HG03060 (cell line): Measurements from ENCODE around the gene NELFB.

Experiments
- ATAC-seq: cut with Tn5 transposase; IDR thresholded peaks from one replicate; pipeline ENCODE4 v1.9.1; 2021; ENCODE audit warnings: low read depth, moderate number of reproducible peaks; ENCODE audit not compliant: unreplicated experiment

Gene NELFB

DNA sequence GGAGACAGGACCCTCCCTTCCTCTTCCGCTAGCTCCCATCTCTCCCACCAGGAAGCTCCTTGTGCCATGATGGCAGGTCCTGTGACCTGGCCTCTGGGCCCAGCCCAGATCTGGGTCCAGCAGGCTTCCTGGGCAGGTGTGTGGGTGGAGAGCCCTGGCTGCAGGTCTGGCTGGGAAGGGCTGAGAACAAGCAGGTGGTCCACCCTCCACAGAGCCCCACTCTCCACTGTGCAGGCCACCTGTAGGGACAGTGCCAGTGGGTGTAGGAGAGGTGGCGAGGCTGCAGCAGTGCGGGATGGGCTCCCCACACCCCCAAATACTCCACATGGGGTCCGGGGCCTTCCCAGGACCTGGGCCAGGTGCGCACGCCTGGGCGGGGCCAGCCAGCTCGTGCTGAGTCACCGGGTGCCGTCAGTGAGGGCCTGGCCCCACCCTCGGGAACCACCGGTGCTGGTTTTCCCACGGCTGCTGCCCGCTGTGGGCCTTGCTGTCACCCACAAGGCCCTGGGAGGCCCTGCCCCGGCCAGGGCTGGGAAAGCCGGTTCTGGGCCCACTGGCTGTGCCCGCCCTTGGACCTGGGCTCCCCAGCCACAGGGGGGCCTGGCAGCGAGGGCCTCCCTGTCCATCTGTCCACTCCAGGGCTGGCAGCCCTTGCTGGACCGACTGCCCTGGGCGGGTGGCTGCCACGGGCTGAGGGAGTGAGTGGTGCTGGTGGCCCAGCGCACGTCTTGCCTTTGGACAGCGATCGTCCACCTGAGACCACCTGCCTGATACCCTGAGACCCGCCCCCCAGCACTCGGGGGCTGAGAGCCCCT, 56.3 kb downstream of the NELFB start:
- ATAC-seq, result no peak

DNA sequence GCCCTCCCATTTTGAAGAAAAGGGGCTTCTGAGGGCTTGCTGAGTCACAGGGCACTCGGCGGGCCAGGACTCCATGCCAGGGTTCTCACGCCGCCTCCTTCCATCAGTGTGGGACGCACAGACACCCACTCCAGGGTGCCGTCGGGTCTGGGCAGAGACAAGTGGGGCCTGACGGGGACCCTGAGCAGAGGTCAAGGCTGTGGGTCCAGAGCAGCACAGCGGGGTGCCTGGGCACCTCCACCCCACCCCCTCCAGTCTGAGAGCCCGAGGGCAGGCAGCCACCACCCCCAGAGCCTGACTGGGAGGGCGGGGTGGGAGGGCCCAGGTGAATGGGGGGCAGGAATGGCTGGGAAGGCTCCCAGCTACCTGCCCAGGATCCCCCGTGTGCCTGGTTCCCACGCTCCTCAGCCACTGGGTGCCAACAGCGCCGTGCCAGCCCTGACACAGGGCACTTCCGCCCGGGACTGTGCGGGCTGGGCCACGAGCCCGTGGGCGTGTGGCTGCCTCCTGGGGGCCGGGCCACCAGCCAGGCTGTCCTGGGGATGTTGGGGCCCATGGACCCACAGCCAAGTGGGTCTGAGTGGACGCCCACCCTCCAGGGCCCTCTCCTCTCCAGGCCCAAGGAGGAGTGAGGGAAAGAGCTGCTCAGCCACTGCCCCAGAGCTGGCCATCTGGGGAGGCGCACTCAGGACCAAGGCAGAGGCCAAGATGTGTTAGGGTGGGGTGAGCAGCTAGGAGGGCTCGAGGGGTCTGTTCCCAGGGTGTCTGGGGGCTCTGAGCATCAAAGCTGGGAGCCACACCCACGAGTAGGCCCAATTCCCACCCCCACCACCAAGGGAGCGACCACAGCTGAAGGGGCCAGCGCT, 57.1 kb downstream of the NELFB start:
- ATAC-seq, result no peak

DNA sequence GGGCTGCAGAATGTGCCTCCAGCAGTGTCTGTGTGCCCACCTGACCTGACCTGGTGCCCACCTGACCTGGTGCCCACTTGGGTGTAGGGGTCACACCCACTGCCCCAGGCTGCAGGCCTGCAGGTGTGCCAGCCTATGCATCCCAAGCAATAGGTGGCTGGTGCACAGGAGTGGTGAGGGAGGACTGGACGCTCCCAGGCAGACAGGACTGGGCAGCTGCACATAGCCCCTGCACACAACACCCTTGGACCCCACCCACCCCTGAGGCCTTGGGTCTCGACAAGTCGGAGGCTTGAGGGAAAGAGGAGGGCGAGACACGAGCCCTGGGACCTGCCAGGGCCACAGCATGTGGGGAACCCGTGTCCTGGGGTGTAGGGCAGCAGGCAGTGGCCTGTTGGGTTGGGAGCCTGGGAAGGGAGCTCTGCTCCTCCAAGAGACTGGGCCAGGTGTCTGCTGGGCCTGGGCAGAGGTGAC, 57.8 kb downstream of the NELFB start:
- ATAC-seq, result no peak

DNA sequence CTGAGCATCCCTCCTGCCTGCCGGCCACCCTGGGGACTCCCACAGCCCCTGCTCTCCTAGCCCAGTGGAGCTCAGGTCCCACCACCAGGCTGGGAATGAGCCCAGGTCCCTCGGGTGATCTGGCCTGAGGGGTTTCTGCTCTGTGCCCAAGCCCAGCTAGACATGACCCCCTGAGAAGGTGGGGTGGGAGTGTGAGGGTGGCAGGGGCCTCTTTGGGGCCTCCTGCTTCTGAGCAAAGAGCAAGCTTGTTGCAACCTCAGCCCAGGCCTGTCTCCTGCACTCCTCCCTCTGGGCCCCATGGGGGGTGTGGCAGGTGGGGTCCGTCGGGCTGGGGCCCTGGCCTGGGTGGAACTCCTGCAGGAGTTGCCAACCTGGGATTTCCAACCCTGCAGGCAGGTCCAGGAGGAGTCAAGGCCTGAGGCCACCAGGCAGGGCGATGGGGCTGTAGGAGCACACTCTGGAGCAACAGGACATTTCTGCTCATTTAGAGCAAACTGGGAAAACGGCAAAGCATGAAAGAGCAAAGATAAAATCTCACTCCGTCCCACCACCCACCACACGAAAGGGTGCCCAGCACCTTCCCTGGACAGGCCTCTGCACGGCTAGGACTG, 58.3 kb downstream of the NELFB start:
- ATAC-seq, result no peak

DNA sequence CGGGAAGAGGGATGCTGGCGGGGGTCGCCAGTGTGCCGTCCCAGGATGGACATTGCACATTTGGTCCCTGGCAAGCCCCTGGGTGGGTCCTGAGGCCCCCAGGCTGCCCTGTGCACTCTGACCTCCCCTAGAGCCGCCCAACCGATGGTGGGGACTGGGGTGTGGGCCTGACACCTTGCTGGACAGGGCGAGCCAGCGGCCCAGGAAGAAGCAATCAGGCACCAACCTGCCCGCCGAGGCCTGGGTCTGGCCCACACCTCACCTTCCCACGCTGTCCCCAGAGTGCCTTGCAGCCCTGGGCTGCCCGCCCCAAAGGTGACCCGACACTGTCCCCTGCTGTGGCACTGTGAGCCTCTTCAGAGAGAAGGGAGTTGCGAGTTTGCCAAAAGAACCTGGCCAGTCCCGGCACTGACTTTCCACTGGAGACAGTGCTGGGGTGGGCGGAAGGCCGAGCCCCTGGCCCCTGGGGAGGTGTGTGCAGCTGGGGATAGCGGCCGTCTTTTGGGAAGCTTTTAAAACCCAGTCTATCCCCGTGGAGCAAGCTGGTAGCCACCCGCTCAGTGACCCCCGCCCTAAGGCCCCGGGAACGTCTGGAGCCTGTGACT, 58.9 kb downstream of the NELFB start:
- ATAC-seq, result no peak

DNA sequence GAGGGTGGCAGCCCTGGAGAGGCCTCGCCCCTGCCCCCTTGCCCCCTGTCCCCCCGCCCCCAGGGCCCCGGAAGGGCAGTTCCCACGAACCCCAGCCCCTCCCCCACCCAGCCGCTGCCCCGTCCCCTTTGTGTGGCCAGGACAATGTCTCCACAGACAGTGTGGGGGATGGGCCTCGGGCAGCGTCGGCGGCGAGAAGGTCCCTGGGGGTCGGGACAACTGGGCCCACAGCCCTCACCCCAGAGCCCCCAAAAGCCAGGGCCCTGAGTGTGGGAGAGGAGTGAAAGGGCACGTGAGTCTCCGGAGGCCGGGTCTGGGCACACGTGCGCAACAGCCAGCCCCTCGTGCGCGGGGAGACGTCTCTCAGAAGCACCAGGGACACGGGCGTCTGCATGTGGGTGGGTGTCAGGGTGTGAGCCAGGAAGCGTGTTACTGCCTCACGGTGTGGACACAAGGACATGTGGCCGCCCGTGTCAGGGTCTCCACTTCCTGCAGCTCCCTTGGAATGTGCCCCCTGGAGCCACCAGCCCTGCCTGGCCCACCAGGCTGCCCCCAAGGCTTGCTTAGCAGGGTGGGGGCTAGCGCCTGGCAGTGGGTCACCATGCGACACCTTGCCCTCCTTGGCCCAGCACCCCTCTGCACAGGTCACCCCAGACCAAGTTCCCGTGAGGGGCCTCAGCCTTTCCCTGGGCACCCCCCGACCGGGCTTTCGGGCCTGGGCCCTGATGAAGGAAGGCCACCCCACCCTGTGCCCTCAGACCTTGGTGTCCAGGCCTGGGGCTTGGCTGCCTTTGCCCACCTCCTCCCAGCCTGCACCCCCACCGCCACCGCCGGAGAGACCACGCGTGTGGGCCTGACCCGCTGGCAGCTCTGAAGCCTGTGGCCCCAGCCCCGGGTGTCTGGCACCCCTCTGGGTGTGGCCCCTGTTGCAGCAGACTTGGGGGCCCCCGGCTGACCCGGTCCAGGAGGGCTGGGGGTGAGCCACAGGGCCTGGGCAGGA, 59.7 kb downstream of the NELFB start:
- ATAC-seq, result no peak

DNA sequence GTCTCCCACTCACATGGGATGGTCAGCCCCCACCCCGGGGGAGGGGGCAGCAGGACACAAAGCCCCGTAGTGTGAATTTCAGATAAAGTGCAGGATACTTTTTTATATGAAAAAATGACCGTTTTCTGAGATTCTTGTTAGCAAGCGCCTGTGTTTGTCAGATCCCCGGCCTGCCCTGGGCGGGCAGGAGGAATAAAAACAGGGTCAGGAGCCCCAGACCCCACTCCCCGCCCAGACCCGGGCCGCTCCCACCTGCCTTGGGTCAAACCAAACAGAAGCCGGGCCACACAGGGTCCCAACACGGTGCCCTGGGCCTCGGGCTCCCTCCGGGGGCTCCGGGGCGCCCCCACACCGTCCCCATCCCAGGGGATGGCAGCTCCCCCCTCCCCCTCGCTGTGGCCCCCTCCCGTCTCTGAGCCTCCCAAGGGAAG, 60.5 kb downstream of the NELFB start:
- no peak for ATAC-seq

DNA sequence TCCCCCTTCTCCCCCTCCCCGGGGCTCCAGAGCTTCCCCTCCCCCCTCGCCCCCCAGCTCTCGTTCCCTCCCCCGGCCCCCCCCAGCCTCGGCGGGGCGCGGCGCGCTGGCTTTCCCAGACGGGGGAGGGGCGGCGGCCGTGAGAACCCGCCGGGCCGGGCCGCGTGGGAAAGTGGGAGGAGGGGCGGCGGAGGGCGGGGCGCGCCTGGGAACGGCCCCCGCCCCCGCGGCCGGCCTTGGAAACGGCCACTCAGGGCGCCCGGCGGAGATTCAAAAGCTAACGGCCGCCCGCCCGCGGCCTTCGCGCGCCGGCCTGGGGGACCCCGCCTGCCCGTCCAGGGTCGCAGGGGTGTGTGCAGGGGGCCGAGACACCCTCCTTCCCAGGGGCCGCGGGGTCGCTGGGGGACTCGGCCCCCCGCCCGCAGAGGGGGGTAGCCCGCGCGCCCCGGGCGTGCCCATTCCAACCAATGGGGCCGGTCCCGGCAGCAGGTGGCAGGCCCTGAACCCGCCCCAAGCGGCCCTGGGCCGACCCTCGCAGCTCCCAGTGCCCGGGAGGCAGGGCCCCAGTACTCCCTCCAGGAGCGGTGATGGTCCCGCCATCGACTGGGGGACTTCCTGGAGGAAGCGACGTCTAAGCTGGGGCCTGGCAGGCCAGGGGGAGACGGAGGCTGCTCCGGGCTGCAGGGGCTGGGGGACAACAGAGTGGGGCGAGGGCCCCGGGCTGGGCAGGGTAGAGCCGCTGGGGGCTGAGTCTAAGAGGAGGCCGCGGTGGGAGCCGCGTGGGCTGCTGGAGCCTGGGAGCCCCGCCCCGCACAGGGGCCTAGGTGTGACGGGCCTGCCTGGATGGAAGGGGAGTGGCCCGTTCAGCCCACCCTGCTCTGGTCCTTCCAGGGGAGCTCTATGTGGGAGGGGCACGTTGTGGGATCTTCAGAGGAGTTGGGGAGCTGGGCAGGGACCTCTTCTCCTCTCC, 61.2 kb downstream of the NELFB start:
- no peak for ATAC-seq

DNA sequence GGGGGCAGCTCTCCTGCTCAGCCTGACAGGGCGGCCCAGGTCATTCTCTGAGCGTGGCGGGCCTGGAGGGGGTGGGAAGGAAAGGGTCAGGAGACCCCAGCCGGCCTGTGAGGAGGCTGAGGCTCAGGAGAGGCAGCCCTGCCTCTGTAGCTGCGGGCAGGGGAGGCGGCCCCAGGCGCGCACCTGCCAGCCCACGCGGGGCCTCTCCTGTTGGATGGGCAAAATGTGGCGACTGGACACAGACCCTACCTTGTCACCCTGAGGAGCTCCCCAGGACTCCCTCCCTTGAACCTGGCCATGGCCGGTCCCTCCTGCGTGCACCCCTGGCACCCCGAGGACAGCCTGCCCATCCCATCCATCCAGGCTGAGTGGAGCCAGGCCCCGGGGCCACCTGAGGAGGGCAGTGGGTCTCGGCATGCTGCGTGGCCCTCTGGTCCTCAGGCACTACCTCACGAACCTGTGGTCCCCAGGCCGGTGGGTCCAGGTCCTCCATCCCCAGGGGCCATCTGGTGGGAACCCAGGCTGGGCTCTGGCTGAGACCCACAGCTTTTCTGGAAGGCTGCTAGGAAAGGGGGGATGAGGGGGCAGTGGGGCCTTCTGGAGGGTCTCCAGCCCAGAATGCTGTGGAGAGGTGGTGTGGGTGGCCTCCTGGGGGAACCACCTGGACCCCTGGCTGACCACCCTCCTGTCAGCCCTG, 62.0 kb downstream of the NELFB start:
- no peak for ATAC-seq

DNA sequence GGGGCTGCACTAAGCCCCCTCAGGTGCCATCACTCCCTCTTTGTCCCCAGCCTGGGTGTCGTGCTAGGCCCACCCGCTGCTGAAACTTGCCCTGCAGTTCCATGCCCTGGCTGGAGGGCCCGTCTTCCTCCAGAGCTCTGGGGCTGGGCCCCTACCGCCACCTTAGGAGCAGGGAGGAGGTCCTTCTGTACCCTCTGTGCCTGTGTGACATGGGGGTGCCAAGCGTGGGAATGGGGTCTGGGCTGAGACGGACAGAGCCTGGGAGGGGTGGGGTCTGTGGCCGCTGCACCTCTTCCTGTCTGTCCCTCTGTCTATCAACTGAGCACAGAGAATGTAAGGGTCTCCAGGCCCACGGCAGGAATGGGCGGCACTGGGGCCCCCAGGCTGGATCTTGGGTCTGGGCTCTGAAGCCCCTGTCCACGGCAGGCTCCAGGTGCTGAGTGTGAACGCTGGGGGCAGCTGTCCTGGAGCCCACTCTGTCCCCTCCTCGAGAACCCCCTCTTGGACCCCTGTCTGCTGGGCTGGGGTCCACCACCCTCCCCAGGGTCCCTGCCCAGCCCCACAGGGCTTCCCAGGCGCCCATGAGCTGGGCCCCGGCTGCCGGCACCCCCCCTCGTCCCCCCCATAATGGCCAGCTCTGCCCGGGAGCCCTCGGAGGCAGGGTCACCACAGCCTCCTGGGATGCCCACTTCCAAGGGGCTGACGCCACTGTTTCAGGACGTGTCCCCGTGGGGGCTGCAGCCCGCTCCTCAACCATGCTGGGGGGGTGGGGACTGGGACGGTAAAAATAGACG, 62.8 kb downstream of the NELFB start:
- no peak for ATAC-seq

DNA sequence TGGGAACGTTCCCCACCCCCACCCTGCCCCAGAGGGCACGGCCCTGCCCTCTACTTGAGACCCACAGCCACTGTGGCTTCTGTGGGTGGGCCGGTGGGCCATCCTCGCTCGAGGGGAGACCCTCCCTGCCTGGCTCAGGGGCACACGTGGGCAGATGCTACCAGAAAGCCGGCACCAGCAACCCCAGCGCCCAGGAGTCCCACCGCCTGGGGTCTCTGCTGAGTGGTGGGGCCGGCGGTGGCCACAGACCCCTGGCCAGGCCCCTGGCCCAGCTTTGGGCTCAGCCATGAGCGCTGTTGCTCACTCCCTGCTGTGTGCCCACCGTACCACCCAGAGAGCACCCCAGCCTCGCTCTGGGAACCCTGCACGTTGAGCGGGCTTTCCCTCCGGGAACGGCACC, 63.5 kb downstream of the NELFB start:
- ATAC-seq, result no peak

DNA sequence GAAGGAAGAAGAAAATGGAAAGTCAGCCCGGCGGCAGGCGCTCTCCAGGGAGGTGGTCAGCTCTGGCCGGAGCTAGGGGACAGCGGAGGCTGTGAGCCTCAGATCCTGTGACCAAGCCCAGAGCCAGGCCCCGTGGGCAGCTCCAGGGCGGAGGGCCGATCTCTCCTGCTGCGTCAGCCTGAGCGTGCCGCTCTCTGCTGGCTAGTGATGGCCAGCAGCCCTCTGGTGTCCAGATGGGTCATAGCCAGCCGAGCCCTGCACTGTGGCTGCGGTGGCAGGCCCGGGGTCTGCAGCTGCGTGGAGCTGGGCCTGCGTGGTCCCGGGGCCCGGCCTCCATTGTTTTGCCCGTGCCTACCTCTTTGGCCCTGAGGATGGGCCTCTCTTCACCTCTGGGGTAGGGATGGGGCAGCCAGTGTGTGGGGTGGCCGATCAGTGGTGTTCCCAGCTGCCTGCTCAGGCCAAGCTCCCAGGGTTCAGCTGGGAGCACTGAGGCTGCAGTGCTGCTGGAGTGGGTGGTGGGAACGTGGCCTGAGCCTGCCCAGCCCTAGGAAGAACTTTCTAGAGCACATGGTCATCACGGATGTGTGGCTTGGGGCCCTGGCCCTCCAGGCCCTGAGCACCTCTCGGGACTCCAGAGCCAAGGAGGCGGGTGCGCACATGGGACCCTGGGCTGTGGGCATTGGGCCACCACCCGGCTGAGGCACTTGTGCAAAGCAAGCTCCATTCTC, 64.0 kb downstream of the NELFB start:
- no peak for ATAC-seq

DNA sequence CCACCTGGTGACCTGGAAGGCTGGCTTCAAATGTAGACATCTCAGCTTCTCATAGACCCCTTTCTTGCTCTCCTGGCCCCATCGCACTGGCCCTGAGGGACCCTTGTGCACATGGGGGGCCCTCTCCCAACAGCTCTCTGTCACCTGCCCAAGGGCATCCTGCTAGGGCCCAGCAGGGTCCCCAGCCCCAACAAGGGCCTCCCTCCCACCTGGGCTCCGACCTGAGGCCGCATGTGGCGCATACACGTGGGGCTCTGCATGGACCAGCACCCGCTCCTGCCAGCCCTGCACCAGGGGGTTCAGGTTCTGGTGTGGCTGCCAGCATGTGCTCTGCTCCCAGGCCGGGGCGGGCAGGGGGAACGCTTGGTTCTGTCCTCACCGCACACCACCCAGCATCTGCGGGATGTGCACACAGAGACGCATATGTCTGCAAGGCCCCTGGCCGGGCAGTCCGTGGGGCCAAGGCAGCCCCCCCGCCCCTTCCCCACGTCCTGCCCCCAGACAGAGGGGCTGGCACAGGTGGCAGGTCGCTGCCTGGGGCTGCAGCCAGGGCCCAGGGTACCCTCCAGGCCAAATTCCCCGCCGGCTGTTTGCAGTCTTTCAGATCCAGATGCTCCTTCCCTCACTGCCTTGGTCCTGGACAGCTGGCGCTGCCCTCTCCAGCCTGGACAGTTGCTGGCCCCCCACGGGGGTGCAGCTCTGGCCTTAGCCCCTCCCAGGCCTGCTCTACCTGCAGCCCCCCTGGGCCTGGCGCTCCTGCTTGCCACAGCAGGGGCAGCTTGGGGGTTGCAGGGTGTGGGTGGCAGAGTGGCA, 64.8 kb downstream of the NELFB start:
- no peak for ATAC-seq

DNA sequence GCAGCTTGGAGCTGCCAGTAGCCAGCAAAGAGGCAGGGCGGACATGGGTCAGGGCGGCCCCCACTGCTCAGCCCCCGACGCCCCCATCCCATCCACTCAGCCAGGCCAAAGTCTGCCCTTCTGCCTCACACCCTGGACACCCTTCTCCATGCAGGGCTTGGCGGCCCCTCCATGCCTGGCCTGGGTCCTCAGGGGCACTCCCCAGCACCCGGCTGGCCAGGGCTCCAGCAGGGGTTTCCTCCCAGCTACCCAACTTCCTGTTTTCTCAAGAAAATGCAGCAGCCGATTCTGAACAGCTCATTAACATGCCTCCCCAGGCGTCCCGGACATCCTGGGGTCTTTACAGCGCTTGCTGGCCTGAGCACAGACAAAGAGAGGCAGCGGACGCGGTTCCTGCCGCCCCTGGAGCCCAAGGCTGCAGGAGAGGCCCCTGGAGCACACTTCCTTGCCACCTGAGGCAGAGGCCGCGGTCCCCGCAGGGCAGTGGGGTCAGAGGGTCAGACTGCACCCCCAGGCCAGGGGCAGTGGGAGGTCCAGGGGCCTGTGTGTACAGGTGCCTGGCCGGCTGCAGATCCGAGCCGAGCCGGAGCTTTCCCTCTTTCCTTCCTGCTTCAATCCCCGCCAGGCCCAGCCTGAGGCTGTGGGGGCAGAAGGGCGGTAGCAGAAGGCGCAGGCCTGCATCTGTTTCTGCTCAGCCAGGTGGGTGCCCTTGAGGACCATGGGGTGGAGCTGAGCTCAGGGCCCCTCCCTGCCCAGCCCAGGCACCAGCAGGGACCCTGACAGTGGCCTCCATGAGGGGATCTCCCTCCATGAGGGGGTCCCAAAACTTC, 65.6 kb downstream of the NELFB start:
- no peak for ATAC-seq
